GM23338 (cell line): ENCODE data around the gene STXBP5.

Experiments
- EZH2phosphoT487 ChIP-seq: fragments of 200-600 bp; sonication (generic); IDR thresholded peaks from one replicate; pipeline ENCODE4 v1.8.1; 2018; ENCODE audit warnings: antibody characterized with exemption; ENCODE audit not compliant: unreplicated experiment
- JUNB ChIP-seq: IDR thresholded peaks from one replicate; pipeline ENCODE4 v1.6.1; 2016; ENCODE audit warnings: antibody characterized with exemption; ENCODE audit not compliant: unreplicated experiment

GRCh38 chr6:147217840-147218404 is 13.7 kb downstream of the STXBP5 start:
- no peak for TF ChIP-seq EZH2phosphoT487
- TF ChIP-seq JUNB: no peak
